ENCODE measurements around the gene DIP2B. TPM values are rescaled to one million over a fixed set of nuclear protein-coding genes. Genes with fewer than 3 reads are reported as not detected.
A peak's percentile ranks its signal among the peaks of the same experiment; 100 is the strongest.

DIP2B gene
- total RNA-seq, 1 donor from 2014 or later = 28.6 TPM

DNA sequence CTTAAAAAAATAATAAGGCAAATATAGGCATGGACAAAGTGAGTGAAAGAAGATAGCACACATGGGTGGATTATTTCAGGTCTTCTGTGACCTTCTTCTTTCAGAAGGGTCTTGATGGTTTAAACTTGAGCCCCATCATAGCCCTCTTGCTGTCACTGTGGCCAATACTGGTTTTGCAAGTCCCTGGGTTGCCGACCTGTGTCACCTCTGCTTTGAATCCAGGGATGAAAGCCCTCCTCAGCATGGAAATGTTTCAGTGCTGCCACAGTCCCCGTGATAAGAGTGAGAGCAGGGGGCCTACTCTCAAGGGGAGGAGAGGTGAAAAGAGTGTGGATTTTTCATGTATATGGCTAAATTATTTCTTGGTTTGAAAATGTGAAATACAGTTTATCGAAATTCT lies 228.9 kb downstream of the DIP2B start:
- H3K36me3 ChIP-seq = peaks cover 100% of the 10 kb centered on the region
- H3K4me1 ChIP-seq = no peaks in the 10 kb centered on the region
- no peaks in the 10 kb centered on the region for H3K27me3 ChIP-seq
- no peaks in the 10 kb centered on the region for H3K9me3 ChIP-seq
- intact Hi-C loops (cut with DNase I) = no loop called here
- TF ChIP-seq, protein P1, sequence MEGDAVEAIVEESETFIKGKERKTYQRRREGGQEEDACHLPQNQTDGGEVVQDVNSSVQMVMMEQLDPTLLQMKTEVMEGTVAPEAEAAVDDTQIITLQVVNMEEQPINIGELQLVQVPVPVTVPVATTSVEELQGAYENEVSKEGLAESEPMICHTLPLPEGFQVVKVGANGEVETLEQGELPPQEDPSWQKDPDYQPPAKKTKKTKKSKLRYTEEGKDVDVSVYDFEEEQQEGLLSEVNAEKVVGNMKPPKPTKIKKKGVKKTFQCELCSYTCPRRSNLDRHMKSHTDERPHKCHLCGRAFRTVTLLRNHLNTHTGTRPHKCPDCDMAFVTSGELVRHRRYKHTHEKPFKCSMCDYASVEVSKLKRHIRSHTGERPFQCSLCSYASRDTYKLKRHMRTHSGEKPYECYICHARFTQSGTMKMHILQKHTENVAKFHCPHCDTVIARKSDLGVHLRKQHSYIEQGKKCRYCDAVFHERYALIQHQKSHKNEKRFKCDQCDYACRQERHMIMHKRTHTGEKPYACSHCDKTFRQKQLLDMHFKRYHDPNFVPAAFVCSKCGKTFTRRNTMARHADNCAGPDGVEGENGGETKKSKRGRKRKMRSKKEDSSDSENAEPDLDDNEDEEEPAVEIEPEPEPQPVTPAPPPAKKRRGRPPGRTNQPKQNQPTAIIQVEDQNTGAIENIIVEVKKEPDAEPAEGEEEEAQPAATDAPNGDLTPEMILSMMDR (IDR thresholded peaks at IDR 0.05) = no peak
- DNase-seq (no peak), ATAC-seq (no peak)
- H3K4me3 ChIP-seq = no peak overlapping the region
- no peak overlapping the region for H3K27ac ChIP-seq

DNA sequence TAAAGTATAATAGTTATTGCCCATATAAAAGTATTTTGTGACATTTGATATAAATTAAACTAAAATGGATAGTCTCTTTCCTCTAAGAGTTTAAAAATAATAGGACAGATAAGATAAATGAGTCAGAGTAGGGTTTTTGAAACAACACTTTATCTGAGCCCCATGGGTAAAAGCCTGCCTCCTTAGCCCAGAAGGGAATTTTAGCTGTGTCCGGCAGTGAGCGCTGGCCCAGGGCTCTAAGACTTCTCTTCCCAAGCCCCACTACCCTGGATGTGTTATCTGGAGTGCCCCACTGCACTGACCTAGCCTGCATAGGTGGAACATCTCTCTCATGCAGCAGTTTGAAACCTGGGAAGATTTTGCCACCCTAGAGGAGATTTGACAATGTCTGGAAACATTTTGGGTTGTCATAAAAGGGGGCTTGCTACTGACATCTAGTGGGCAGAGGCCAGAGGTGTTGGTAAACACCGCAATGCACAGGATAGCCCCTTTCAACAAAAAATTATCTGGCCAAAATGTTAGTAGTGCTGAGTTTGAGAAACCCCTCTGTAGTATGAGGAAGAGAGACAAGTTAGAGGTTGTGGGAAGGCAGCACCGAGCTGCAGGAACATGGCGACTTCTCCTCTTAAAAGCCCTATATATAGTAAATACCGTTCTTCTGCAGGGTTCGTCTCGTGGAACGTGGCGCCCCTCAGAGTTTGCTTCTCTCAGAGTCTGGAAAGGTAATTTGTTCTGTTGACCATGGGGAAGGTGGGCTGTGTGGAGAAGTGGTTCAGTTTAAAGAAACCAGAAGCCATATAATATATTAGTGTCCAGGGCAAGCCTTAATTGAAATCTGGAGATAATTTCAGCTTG lies 229.9 kb downstream of the DIP2B start:
- peak; percentile 54 for ATAC-seq
- Histone ChIP-seq H3K27me3 (no peaks in the 10 kb centered on the region), H3K4me3 (no peak overlapping the region), H3K9me3 (no peaks in the 10 kb centered on the region), H3K27ac (no peak overlapping the region), H3K36me3 (peaks cover 100% of the 10 kb centered on the region), H3K4me1 (no peaks in the 10 kb centered on the region)
- TF ChIP-seq, protein P1 (IDR thresholded peaks at IDR 0.05) = peak; percentile 40
- DNase-seq = no peak
- intact Hi-C loops (cut with DNase I) = no loop called here

DNA sequence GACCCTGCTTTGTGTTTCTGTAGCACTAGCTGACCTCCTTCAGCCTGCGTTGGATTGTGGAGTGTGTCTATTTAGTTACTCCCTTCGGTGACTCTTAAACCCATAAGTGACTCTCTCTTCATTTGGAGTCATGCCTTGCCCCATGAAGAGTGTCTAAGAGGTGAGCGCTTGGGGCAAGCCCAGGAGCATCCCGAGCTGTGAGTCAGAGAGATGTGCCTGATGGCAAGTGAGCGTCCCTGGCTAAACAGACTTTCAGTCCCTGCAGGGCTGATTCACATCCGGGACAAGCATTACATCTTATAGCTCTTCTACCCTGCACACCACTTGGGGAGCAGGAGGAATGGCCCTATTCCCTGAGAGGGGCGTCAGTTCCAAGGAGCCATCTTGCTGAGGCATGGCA lies 234.8 kb downstream of the DIP2B start:
- TF ChIP-seq, protein P1 (IDR thresholded peaks at IDR 0.05) = no peak
- H3K9me3 ChIP-seq = no peaks in the 10 kb centered on the region
- DNase-seq (no peak), ATAC-seq (no peak)
- no peak overlapping the region for H3K27ac ChIP-seq
- no peak overlapping the region for H3K4me3 ChIP-seq
- no peaks in the 10 kb centered on the region for H3K27me3 ChIP-seq
- H3K36me3 ChIP-seq = peaks cover 100% of the 10 kb centered on the region
- intact Hi-C loops (cut with DNase I) = no loop called here
- H3K4me1 ChIP-seq = no peaks in the 10 kb centered on the region

DNA sequence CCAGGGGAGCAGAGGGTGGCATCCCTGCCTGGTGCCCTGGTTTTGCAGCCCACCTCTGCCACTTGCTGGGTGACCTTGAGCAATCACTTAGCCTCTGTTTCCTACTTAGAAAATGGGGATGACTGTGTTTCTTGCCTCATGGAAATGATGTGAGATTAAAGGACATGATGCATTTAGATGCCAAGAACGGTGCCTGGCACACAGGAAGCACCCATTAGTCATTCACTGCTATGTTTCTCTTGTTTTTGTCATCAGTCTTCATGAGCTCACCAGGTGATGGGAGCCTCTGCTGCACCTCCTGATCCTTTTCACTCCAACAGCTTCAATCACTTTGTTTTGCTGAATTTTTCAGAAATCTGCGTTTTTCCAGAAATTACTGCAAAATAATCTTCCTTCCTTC lies 235.5 kb downstream of the DIP2B start:
- no peak overlapping the region for H3K27ac ChIP-seq
- H3K27me3 ChIP-seq = no peaks in the 10 kb centered on the region
- peaks cover 100% of the 10 kb centered on the region for H3K36me3 ChIP-seq
- H3K9me3 ChIP-seq = no peaks in the 10 kb centered on the region
- ATAC-seq = no peak
- intact Hi-C loops (cut with DNase I) = no loop called here
- no peak overlapping the region for H3K4me3 ChIP-seq
- no peak for DNase-seq
- TF ChIP-seq, protein P1 (IDR thresholded peaks at IDR 0.05) = no peak
- no peaks in the 10 kb centered on the region for H3K4me1 ChIP-seq

DNA sequence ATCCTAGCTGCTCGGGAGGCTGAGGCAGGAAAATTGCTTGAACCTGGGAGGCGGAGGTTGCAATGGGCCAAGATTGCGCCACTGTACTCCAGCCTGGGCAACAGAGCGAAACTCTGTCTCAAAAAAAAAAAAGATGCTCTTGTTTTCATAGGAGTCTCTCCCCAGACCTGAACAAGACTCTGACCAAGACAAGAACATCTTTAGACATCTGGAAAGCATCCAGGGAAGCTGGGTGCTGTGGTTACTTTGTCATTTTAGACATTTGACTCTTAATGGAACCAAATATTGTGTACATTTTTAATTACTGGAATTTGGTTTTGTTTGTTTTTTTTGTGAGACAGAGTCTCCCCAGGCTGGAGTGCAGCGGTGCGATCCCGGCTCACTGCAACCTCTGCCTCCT lies 238.0 kb downstream of the DIP2B start:
- Histone ChIP-seq H3K4me3 (no peak overlapping the region), H3K36me3 (peaks cover 100% of the 10 kb centered on the region), H3K9me3 (no peaks in the 10 kb centered on the region), H3K27me3 (no peaks in the 10 kb centered on the region), H3K4me1 (no peaks in the 10 kb centered on the region), H3K27ac (no peak overlapping the region)
- TF ChIP-seq, protein P1 (IDR thresholded peaks at IDR 0.05) = no peak
- intact Hi-C loops (cut with DNase I) = no loop called here
- no peak for ATAC-seq
- no peak for DNase-seq
